ENCODE results near the gene UBE2E2. TPM values are rescaled to one million over a fixed set of nuclear protein-coding genes. Genes with fewer than 3 reads are reported as not detected.

The UBE2E2 gene
- total and polyA plus RNA-seq, 2 donors from 2014 or later, result 40.9 to 61.7 TPM

DNA sequence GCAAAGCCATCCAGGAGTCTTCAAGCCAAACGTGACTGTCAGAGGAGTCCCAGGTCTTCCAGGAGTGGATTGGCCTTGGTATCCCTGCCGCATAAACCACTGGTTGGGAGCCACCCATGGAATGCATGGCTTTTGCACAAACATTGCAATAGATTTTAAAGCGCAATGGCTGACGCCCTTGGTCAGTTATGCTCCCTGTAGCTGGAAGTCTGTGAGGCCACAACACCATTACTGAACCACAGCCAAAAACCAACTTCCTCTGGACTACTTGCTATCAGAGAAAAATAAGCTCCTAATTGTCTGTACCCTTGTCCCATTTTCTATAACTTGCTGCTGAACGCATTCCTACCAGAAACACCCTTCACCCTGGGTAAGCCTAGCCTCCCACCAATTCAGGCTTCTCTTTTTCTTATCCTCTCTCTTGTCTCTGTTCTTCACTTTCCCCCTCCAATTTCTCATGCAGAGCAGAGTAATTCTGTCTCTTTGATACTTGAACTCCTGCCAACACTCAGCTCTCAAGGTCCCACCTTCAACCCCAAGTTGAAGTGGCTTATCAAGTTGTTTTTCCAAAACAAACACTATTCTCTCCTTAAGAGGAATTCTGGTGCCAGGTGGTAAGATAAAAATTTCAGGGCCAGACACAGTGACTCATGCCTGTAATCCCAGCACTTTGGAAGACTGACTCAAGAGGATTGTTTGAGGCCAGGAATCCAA lies 426.2 kb downstream of the UBE2E2 start:
- Histone ChIP-seq H3K27ac (ENCODE audit: low read depth in 2 of 2, low read length in 2 of 2) (no peak overlapping the region), H3K27me3 (ENCODE audit: control insufficient read depth, insufficient read depth, low read length) (no peaks in the 10 kb centered on the region), H3K4me3 (ENCODE audit: low read length in 3 of 3) (no peak overlapping the region), H3K9me3 (ENCODE audit: control insufficient read depth in 2 of 3, insufficient read depth in 1 of 3, low read length in 3 of 3) (peaks cover 0 to 2% (median 0%) of the 10 kb centered on the region in 3 donors), H3K9ac (ENCODE audit: low read length in 3 of 3) (no peak overlapping the region), H3K4me1 (ENCODE audit: control insufficient read depth in 2 of 3, insufficient read depth in 2 of 3, low read depth in 1 of 3, low read length in 3 of 3) (no peaks in the 10 kb centered on the region), H3K36me3 (ENCODE audit: control insufficient read depth in 2 of 3, insufficient read depth in 3 of 3, low read length in 3 of 3) (no peaks in the 10 kb centered on the region)
- no peak for FAIRE-seq
- intact Hi-C loops (cut with DNase I), result no loop called here
- TF ChIP-seq, protein P1, sequence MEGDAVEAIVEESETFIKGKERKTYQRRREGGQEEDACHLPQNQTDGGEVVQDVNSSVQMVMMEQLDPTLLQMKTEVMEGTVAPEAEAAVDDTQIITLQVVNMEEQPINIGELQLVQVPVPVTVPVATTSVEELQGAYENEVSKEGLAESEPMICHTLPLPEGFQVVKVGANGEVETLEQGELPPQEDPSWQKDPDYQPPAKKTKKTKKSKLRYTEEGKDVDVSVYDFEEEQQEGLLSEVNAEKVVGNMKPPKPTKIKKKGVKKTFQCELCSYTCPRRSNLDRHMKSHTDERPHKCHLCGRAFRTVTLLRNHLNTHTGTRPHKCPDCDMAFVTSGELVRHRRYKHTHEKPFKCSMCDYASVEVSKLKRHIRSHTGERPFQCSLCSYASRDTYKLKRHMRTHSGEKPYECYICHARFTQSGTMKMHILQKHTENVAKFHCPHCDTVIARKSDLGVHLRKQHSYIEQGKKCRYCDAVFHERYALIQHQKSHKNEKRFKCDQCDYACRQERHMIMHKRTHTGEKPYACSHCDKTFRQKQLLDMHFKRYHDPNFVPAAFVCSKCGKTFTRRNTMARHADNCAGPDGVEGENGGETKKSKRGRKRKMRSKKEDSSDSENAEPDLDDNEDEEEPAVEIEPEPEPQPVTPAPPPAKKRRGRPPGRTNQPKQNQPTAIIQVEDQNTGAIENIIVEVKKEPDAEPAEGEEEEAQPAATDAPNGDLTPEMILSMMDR (IDR thresholded peaks at IDR 0.05; ENCODE audit: borderline replicate concordance, extremely low read depth, insufficient read depth), result no peak
- DNase-seq, result no peak

DNA sequence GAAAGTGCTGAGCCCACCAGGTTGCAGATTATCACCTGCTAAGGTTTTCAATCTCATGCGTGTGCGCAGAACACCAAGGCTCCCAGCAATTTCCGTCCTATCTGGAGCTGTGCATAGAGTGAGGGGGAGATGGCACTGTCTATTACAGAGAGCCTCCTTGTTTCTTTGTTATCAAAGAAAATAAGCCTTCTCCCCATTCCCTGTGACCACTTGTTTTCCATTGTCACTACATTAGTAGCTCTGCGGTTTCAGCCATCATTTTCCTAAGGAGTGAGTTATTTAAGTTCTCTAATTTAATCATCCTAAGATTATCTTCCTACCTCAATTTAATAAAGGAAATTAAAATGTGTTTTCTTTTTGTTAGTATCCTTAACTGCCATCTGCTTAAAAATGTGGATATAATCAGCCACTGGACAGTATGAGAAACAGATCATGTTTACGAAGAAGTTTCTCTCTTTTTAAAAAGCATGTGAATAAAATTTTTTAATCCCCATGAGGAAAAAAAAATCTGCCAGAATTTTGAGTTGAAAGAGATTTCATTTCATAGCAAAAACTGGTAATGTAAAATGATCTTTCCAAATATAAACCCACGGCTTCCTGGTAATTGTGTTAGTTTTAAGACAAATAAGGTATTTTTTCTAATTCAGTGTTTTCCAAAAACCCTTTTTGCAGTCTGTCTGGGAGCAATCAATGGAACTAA lies 430.3 kb downstream of the UBE2E2 start:
- FAIRE-seq (no peak), DNase-seq (peak in 2 of 5 donors; percentile 38 to 39)
- H3K36me3 ChIP-seq (ENCODE audit: control insufficient read depth in 2 of 3, insufficient read depth in 3 of 3, low read length in 3 of 3), result no peaks in the 10 kb centered on the region
- no peaks in the 10 kb centered on the region for H3K27me3 ChIP-seq (ENCODE audit: control insufficient read depth, insufficient read depth, low read length)
- no peak overlapping the region for H3K9ac ChIP-seq (ENCODE audit: low read length in 3 of 3)
- no peaks in the 10 kb centered on the region for H3K9me3 ChIP-seq (ENCODE audit: control insufficient read depth in 2 of 3, insufficient read depth in 1 of 3, low read length in 3 of 3)
- no peak overlapping the region for H3K27ac ChIP-seq (ENCODE audit: low read depth in 2 of 2, low read length in 2 of 2)
- H3K4me1 ChIP-seq (ENCODE audit: control insufficient read depth in 2 of 3, insufficient read depth in 2 of 3, low read depth in 1 of 3, low read length in 3 of 3), result no peaks in the 10 kb centered on the region
- TF ChIP-seq, protein P1 (IDR thresholded peaks at IDR 0.05; ENCODE audit: borderline replicate concordance, extremely low read depth, insufficient read depth), result no peak
- intact Hi-C loops (cut with DNase I), result no loop called here
- H3K4me3 ChIP-seq (ENCODE audit: low read length in 3 of 3), result no peak overlapping the region

DNA sequence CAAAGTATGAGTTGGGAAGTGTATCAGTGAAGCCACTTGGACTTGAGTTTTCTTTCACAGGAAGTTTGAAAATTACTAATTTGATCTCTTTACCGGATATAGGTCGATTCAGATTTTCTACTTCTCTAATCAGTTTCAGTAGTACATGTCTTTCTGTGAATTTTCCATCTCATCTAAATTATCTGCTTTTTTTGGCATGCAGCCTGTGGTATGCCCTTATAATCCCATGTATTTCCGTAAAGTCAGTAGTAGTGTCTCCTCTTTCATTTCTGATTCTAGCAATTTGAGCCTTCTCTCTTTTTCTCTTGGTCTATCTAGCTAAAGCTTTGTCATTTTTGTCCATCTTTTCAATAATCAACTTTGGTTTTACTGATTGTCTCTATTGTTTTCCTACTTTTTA lies 434.2 kb downstream of the UBE2E2 start:
- intact Hi-C loops (cut with DNase I), result no loop called here
- Histone ChIP-seq H3K27me3 (ENCODE audit: control insufficient read depth, insufficient read depth, low read length) (no peaks in the 10 kb centered on the region), H3K4me3 (ENCODE audit: low read length in 3 of 3) (no peak overlapping the region), H3K9ac (ENCODE audit: low read length in 3 of 3) (no peak overlapping the region), H3K36me3 (ENCODE audit: control insufficient read depth in 2 of 3, insufficient read depth in 3 of 3, low read length in 3 of 3) (no peaks in the 10 kb centered on the region), H3K4me1 (ENCODE audit: control insufficient read depth in 2 of 3, insufficient read depth in 2 of 3, low read depth in 1 of 3, low read length in 3 of 3) (no peaks in the 10 kb centered on the region), H3K9me3 (ENCODE audit: control insufficient read depth in 2 of 3, insufficient read depth in 1 of 3, low read length in 3 of 3) (no peaks in the 10 kb centered on the region), H3K27ac (ENCODE audit: low read depth in 2 of 2, low read length in 2 of 2) (no peak overlapping the region)
- TF ChIP-seq, protein P1 (IDR thresholded peaks at IDR 0.05; ENCODE audit: borderline replicate concordance, extremely low read depth, insufficient read depth), result no peak
- DNase-seq, result no peak
- FAIRE-seq, result no peak
